Skeletal muscle satellite cell (primary cell): ENCODE measurements around the gene CEP164.

Experiments
- H3K27me3 ChIP-seq: 2 replicates; pipeline ENCODE4 v1.7.0; 2013; ENCODE audit warnings: low read length; ENCODE audit not compliant: control insufficient read depth, insufficient read depth
- H3K36me3 ChIP-seq: 2 replicates; pipeline ENCODE4 v1.7.0; 2013; ENCODE audit warnings: mild to moderate bottlenecking, control low read depth, low read length; ENCODE audit not compliant: insufficient read depth
- H3K4me1 ChIP-seq: 2 replicates; pipeline ENCODE4 v1.7.0; 2013; ENCODE audit warnings: low read length; ENCODE audit not compliant: control insufficient read depth, insufficient read depth
- H3K4me2 ChIP-seq: 2 replicates; pipeline ENCODE4 v1.7.0; 2013; ENCODE audit warnings: mild to moderate bottlenecking, low read length
- H3K4me3 ChIP-seq: 2 replicates; pipeline ENCODE4 v1.7.0; 2013; ENCODE audit warnings: low read length
- H3K9ac ChIP-seq: 2 replicates; pipeline ENCODE4 v1.7.0; 2013; ENCODE audit warnings: mild to moderate bottlenecking, low read depth, low read length, moderate library complexity
- H3K9me3 ChIP-seq: replicated peaks from 2 replicates; pipeline ENCODE4 v1.7.0; 2013; ENCODE audit warnings: mild to moderate bottlenecking, control low read depth, low read length

CEP164 gene

DNA sequence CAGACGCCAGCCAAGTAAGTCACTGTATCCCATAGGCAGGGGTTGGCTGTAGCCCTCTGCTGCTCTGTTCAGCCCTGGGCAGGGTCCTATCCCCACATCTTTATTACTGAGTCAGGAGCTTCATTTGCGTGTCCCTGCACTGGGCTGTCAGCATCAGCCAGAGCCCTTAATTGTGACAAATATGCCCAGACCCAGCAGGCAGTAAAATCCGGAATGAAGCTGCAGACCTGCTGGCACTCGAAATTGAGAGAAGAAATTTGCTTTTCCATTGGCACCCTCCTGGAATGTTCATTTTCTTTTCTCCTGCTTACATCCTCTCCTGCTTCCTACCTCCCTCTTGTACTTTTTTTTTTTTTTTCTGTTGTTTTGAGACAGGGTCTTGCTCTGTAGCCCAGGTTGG lies 43.8 kb downstream of the CEP164 start:
- peaks cover 67% of the 10 kb centered on the region for H3K36me3 ChIP-seq
- no peak overlapping the region for H3K9ac ChIP-seq
- no peak overlapping the region for H3K4me3 ChIP-seq
- no peak overlapping the region for H3K4me2 ChIP-seq
- H3K27me3 ChIP-seq = no peaks in the 10 kb centered on the region
- no peaks in the 10 kb centered on the region for H3K9me3 ChIP-seq
- H3K4me1 ChIP-seq = no peaks in the 10 kb centered on the region

DNA sequence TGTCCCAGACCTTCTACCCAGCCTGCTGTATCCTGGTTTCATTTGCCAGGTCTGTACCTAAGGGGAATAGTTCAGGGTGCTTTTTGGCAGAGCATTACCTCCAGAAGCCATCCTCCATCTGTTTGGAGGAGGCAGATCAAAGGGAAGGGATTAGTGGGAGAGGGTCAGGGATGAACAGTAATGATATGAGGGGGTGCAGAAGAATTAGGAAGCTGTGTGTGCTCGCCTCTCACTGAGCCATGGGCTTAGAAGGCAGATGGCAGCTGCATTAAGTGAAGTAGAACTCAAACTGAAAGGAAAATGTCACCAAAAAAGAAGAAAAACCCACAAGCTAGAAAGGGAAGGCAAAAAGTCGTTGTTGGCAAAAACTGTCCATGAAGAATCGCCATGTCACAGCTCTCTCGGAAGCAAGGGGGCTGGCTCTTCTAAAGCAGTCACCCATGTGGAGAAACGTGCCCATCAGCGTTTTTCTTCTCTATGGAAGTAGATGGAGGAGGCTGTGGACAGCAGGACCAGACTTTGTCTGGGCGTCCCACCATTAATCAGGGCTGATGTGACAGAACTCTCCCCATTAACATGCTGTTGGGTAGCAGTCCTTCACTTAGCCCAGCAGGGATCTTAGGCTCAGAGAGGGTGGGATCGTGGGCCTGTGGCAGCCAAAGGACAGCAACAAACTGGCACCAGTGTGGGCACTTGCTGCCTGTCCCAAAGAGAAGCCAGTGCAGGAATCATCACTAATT lies 46.8 kb downstream of the CEP164 start:
- Histone ChIP-seq H3K4me3 (no peak overlapping the region), H3K4me2 (no peak overlapping the region), H3K36me3 (peaks cover 69% of the 10 kb centered on the region), H3K9ac (no peak overlapping the region), H3K9me3 (no peaks in the 10 kb centered on the region), H3K4me1 (no peaks in the 10 kb centered on the region), H3K27me3 (no peaks in the 10 kb centered on the region)

- H3K4me1 ChIP-seq = no peaks in the 10 kb centered on the region
- H3K4me3 ChIP-seq = no peak overlapping the region
- H3K9me3 ChIP-seq = no peaks in the 10 kb centered on the region
- peaks cover 72% of the 10 kb centered on the region for H3K36me3 ChIP-seq
- H3K4me2 ChIP-seq = no peak overlapping the region
- H3K9ac ChIP-seq = no peak overlapping the region
- H3K27me3 ChIP-seq = no peaks in the 10 kb centered on the region
These were observed 48.3 kb downstream of the CEP164 start for GRCh38 chr11:117375960-117376359.

- no peak overlapping the region for H3K4me3 ChIP-seq
- no peaks in the 10 kb centered on the region for H3K4me1 ChIP-seq
- no peaks in the 10 kb centered on the region for H3K27me3 ChIP-seq
- no peaks in the 10 kb centered on the region for H3K9me3 ChIP-seq
- peaks cover 72% of the 10 kb centered on the region for H3K36me3 ChIP-seq
- H3K4me2 ChIP-seq = no peak overlapping the region
- H3K9ac ChIP-seq = no peak overlapping the region
These were observed 48.9 kb downstream of the CEP164 start for GRCh38 chr11:117376517-117376916.

GRCh38 chr11:117378976-117379865 lies 51.6 kb downstream of the CEP164 start:
- Histone ChIP-seq H3K4me2 (no peak overlapping the region), H3K9ac (no peak overlapping the region), H3K9me3 (no peaks in the 10 kb centered on the region), H3K4me3 (no peak overlapping the region), H3K27me3 (no peaks in the 10 kb centered on the region), H3K4me1 (peaks cover 9% of the 10 kb centered on the region), H3K36me3 (peaks cover 75% of the 10 kb centered on the region)

GRCh38 chr11:117380676-117381075 lies 53.0 kb downstream of the CEP164 start:
- peaks cover 74% of the 10 kb centered on the region for H3K36me3 ChIP-seq
- H3K4me3 ChIP-seq = no peak overlapping the region
- H3K4me2 ChIP-seq = no peak overlapping the region
- peaks cover 13% of the 10 kb centered on the region for H3K4me1 ChIP-seq
- no peaks in the 10 kb centered on the region for H3K9me3 ChIP-seq
- H3K27me3 ChIP-seq = no peaks in the 10 kb centered on the region
- no peak overlapping the region for H3K9ac ChIP-seq

DNA sequence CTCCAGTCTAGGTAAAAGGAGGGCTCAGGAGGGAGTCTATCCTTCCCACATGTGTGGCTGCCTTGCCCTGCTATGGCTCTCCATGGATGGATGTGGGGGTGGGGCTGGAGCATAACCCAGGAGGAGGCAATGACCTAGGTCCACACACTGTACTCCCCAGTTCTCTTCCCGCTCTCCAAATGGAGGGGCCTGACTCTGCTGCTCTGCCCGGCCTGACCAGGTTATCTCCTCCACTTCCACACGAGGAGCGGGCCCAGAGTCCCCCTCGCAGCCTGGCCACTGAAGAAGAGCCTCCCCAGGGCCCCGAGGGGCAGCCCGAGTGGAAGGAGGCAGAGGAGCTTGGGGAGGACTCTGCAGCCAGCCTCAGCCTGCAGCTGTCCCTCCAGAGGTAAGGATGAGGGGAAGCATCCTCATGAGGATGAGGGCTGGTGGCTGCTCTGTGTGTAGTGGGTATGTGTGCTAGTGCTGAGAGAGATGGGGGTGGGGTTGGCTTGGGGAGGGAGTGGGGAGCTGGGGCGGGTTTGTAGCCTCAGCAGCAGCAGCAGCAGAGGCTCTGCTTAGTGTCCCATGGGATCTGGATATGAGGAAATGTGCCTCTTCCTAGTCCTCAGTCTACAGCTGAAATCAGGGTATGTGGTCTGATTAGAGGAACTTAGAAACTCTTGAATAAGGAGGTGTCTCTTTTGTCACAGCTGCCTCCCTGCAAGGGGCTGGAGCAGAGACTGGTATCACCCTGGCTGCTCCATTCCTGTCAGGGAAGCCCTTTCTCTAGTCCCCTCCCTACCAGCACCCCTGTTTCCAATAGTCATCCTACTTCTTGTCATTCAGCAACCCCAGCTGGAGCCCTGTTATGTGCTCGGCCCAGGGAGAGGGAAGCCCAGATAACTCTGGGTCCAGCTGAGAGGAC lies 54.1 kb downstream of the CEP164 start:
- H3K4me3 ChIP-seq = no peak overlapping the region
- H3K9ac ChIP-seq = no peak overlapping the region
- H3K4me1 ChIP-seq = peaks cover 13% of the 10 kb centered on the region
- H3K9me3 ChIP-seq = no peaks in the 10 kb centered on the region
- H3K36me3 ChIP-seq = peaks cover 72% of the 10 kb centered on the region
- H3K27me3 ChIP-seq = no peaks in the 10 kb centered on the region
- no peak overlapping the region for H3K4me2 ChIP-seq

DNA sequence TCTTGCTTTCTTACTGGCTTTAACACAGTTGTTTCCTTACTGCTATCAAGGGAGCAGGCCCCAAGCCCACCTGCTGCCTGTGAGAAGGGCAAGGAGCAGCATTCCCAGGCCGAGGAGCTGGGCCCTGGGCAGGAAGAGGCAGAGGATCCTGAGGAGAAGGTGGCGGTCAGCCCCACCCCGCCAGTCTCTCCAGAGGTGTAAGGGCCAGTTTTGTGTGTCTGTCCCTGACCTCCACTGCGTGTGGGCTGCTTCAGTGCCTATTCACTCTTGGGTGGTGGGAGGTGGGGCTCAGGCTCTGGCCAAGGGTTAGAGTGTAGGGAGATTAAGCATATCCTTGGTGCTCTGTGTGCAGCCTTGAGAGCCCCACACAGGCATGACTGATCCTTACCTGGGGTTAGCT lies 55.1 kb downstream of the CEP164 start:
- Histone ChIP-seq H3K4me3 (no peak overlapping the region), H3K4me1 (peaks cover 13% of the 10 kb centered on the region), H3K9ac (no peak overlapping the region), H3K36me3 (peaks cover 75% of the 10 kb centered on the region), H3K9me3 (no peaks in the 10 kb centered on the region), H3K27me3 (no peaks in the 10 kb centered on the region), H3K4me2 (no peak overlapping the region)

DNA sequence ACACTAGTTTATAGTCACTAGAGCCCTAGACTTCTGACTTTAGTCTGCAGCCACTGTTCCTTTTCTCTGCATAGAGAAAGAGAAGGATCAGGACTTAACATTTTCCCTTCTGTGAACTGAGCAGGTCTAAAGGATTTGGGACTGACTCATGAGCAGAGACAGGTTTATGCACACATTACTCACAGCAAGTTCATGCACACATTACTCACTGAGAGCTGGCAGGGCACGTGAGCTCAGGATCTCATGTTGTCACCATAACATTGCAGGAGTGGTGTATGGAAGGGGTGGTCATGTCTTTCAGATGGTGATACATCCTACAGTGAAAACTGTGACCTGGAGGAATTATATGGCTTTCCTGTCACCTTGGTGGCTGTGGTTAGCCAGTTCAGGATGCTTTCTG lies 56.4 kb downstream of the CEP164 start:
- Histone ChIP-seq H3K36me3 (peaks cover 68% of the 10 kb centered on the region), H3K9me3 (no peaks in the 10 kb centered on the region), H3K4me1 (peaks cover 13% of the 10 kb centered on the region), H3K27me3 (no peaks in the 10 kb centered on the region), H3K4me2 (no peak overlapping the region), H3K9ac (no peak overlapping the region), H3K4me3 (no peak overlapping the region)

- peaks cover 62% of the 10 kb centered on the region for H3K36me3 ChIP-seq
- no peaks in the 10 kb centered on the region for H3K9me3 ChIP-seq
- H3K27me3 ChIP-seq = no peaks in the 10 kb centered on the region
- peaks cover 20% of the 10 kb centered on the region for H3K4me1 ChIP-seq
- no peak overlapping the region for H3K4me2 ChIP-seq
- H3K9ac ChIP-seq = no peak overlapping the region
- no peak overlapping the region for H3K4me3 ChIP-seq
These were observed 57.8 kb downstream of the CEP164 start for GRCh38 chr11:117385471-117385870.

DNA sequence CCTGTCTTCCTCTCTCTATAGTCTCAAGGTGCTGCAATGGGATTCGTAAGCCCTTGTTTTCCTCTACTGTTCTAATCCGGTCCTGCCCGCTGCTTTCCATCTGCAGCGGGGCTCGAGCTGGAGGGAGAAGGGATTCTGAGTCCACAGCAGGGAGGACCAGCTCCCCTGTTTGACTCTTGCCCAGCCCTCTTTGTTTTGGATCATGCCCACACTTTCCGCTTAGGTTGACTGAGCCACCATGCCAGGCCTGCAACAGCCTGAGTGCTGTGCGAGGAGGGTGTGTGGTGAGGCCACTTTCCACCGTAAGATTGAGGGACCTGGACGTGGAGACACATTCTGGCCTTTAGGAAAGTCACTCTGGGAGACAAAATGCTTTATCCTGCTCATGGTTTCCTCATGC lies 58.3 kb downstream of the CEP164 start:
- Histone ChIP-seq H3K27me3 (no peaks in the 10 kb centered on the region), H3K9me3 (no peaks in the 10 kb centered on the region), H3K4me3 (no peak overlapping the region), H3K36me3 (peaks cover 62% of the 10 kb centered on the region), H3K9ac (no peak overlapping the region), H3K4me2 (no peak overlapping the region), H3K4me1 (peaks cover 20% of the 10 kb centered on the region)
